Heart right ventricle (tissue), 16 donors: ENCODE measurements around the gene BCHE. TPM values are rescaled to one million over a fixed set of nuclear protein-coding genes. Genes with fewer than 3 reads are reported as not detected.

Source experiments
- ATAC-seq, 8 donors: fragments of 200-7000 bp; cut with Tn5 transposase; one replicate each; pipeline ENCODE4 v1.9.1; 2020; ENCODE audit warnings: mild to moderate bottlenecking in 8 of 8, moderate library complexity in 8 of 8, moderate number of reproducible peaks in 1 of 8
- DNase-seq, 2 donors: peaks; one replicate each; pipeline ENCODE4 v3.0.0-alpha.2; 2020
- H3K27ac ChIP-seq, 10 donors: fragments of 200-600 bp; sonication (generic) in 2 of 10; one replicate each; pipeline versions ENCODE4 v1.5.0 to v1.8.0; 2020 to 2022; ENCODE audit warnings: mild to moderate bottlenecking in 3 of 10
- H3K27me3 ChIP-seq, 7 donors: fragments of 200-600 bp; one replicate each; pipeline ENCODE4 v1.8.0; 2021 to 2022; ENCODE audit warnings: mild to moderate bottlenecking in 2 of 7
- H3K36me3 ChIP-seq, 9 donors: fragments of 200-600 bp; sonication (generic) in 1 of 9; one replicate each; pipeline versions ENCODE4 v1.5.0 to v1.8.0; 2020 to 2022; ENCODE audit warnings: mild to moderate bottlenecking in 2 of 9
- H3K4me1 ChIP-seq, 9 donors: fragments of 200-600 bp; sonication (generic) in 1 of 9; one replicate each; pipeline versions ENCODE4 v1.5.0 to v1.8.0; 2020 to 2022; ENCODE audit warnings: mild to moderate bottlenecking in 4 of 9
- H3K4me3 ChIP-seq, 10 donors: fragments of 200-600 bp; sonication (generic) in 2 of 10; one replicate each; pipeline versions ENCODE4 v1.5.0 to v1.8.0; 2020 to 2022; ENCODE audit warnings: mild to moderate bottlenecking in 7 of 10, moderate library complexity in 2 of 10
- H3K9me3 ChIP-seq, 11 donors: fragments of 200-600 bp in 10 of 11; sonication (generic) in 2 of 11; one replicate each; pipeline versions ENCODE4 v1.5.0 to v1.8.0; 2013 to 2022; ENCODE audit warnings: mild to moderate bottlenecking in 2 of 11, control low read depth in 1 of 11, moderate library complexity in 1 of 11
- WGBS, 2 donors: extraction: QIAGEN DNeasy Blood & Tissue Kit; methylation state at CpG; one replicate each; pipeline ENCODE4 v1.1.7; 2013; ENCODE audit warnings: inconsistent platforms in 1 of 2; 5-methylcytosine and 5-hydroxymethylcytosine counted together
- intact Hi-C, 10 donors: fragments of 100-400 bp; cut with DNase I; formaldehyde crosslinking; loops; one replicate each; pipeline versions ENCODE4 v1.11.1 to v1.14.2; 2022
- polyA plus RNA-seq, 2 donors: library from polyadenylated mRNA; stranded (reverse); fragments of 200-250 nt; gene quantifications; one replicate each; pipeline ENCODE4 v1.2.3, GENCODE V29; 2013
- total RNA-seq, 10 donors: library from RNA; stranded (reverse); fragmentation: NEBNext Ultra II Directional in 3 of 10; extraction: Animal tissue kit (Norgen Biotek cat#: 25700) in 3 of 10; gene quantifications; one replicate each; pipeline versions ENCODE4 v1.2.1 to v1.2.4, GENCODE V29; 2021 to 2023
- TF ChIP-seq, protein P1 (sequence below), 9 donors: fragments of 200-600 bp; sonication (generic) in 2 of 9; IDR thresholded peaks; one replicate each; pipeline versions ENCODE4 v1.5.0 to v1.8.0; 2021 to 2022; ENCODE audit warnings: antibody characterized with exemption in 9 of 9, mild to moderate bottlenecking in 5 of 9, moderate library complexity in 1 of 9
- donor health status: Arrhythmogenic right ventricular cardiomyopathy.
- donor health status: ischemic (EF 13 %, LVEDD 7.1; RV severe dilation, severe dysfunction).
- donor health status: healthy with polysubstance abuse.
- donor health status: DM: no; HTN: yes; CAD: no.
- donor health status: DM: no; HTN: no; CAD: no.
- donor health status: ischemic (EF 25% LVEDD 6.9; RV normal size, moderate dysfunction).
- donor health status: ischemic (EF 25% LVEDD 5.7; RV mildly dilated, moderate dysfunction).
- donor health status: healthy.
- donor health status: DM: yes; HTN: yes; CAD: no.
- donor health status: Ischemic cardiomyopathy.
- donor health status: ischemic (EF 35%, LVEDD 5.7; RV mildly dilated, moderate dysfunction).
- donor health status: nonischemic (EF 11% LVEDD 7.7; RV severe dilation, severe dysfunction).
- donor health status: DM: yes; HTN: yes; CAD: no.
- donor health status: PGD.
- donor health status: ischemic (EF 29% LVEDD 5.4; RV normal size, mild dysfunction).
- donor health status: nonischemic (EF 23%, LVEDD 6.1; RV moderate dilation, normal function).

The BCHE gene
- total and polyA plus RNA-seq, 12 donors = 0.62 to 8.4 (median 1.9) TPM

DNA sequence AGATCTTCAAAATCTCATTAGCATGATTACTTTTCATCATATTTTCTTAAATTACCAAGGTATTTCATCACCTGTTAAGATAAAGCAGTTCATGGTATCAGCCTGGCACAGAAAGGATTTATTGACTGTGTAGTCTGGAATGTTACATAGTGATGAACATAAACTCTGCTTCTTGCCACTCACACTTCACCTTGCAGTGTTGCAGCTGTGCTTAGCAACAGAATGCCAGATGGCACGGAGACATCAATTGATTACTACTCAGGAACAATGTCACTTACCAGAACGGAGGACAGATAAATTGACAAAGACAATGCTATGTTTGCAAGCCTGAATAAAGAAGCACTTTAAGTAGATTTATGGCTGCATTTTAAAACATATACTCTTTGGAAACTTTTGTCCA is 15.0 kb upstream of the BCHE start:
- DNase-seq = no peak
- no peaks in the 10 kb centered on the region for H3K36me3 ChIP-seq
- WGBS, 2 donors = 25 to 29% methylated on average over 2 of the region's 2 CpGs
- TF ChIP-seq, protein P1, sequence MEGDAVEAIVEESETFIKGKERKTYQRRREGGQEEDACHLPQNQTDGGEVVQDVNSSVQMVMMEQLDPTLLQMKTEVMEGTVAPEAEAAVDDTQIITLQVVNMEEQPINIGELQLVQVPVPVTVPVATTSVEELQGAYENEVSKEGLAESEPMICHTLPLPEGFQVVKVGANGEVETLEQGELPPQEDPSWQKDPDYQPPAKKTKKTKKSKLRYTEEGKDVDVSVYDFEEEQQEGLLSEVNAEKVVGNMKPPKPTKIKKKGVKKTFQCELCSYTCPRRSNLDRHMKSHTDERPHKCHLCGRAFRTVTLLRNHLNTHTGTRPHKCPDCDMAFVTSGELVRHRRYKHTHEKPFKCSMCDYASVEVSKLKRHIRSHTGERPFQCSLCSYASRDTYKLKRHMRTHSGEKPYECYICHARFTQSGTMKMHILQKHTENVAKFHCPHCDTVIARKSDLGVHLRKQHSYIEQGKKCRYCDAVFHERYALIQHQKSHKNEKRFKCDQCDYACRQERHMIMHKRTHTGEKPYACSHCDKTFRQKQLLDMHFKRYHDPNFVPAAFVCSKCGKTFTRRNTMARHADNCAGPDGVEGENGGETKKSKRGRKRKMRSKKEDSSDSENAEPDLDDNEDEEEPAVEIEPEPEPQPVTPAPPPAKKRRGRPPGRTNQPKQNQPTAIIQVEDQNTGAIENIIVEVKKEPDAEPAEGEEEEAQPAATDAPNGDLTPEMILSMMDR (IDR thresholded peaks at IDR 0.05) = no peak
- H3K27me3 ChIP-seq = no peaks in the 10 kb centered on the region
- H3K4me1 ChIP-seq = no peaks in the 10 kb centered on the region
- H3K9me3 ChIP-seq = no peaks in the 10 kb centered on the region
- H3K4me3 ChIP-seq = no peak overlapping the region
- ATAC-seq = no peak
- intact Hi-C loops = loop anchor here in 2 of 10 donors (10.0 kb wide), 2 partner anchors 1493 to 1503 kb away; no protein-coding TSS in a partner anchor
- no peak overlapping the region for H3K27ac ChIP-seq

DNA sequence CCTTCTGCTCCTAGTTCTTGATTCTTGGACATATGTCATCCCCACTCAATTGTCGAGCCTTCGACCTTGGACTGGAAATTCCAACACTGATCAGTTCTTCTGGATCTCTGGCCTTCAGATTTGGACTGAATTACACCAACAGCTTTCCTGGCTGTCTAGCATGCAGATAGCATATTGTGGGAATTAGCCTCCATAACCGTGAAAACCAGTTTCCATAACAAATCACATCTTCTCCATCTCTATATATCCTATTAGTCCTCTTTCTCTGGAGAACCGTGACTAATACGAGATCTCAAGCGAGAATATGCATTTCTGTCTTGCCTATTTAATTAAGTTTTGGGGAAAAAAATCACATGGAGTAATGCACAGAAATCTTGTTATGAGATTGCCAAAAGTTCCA is 8.8 kb upstream of the BCHE start:
- Histone ChIP-seq H3K9me3 (no peaks in the 10 kb centered on the region), H3K27ac (no peak overlapping the region), H3K27me3 (no peaks in the 10 kb centered on the region), H3K4me1 (no peaks in the 10 kb centered on the region), H3K4me3 (no peak overlapping the region), H3K36me3 (no peaks in the 10 kb centered on the region)
- intact Hi-C loops = no loop called here
- no peak for ATAC-seq
- DNase-seq = no peak
- 92 to 93% methylated on average over 6 of the region's 6 CpGs for WGBS, 2 donors
- TF ChIP-seq, protein P1 (IDR thresholded peaks at IDR 0.05) = no peak

DNA sequence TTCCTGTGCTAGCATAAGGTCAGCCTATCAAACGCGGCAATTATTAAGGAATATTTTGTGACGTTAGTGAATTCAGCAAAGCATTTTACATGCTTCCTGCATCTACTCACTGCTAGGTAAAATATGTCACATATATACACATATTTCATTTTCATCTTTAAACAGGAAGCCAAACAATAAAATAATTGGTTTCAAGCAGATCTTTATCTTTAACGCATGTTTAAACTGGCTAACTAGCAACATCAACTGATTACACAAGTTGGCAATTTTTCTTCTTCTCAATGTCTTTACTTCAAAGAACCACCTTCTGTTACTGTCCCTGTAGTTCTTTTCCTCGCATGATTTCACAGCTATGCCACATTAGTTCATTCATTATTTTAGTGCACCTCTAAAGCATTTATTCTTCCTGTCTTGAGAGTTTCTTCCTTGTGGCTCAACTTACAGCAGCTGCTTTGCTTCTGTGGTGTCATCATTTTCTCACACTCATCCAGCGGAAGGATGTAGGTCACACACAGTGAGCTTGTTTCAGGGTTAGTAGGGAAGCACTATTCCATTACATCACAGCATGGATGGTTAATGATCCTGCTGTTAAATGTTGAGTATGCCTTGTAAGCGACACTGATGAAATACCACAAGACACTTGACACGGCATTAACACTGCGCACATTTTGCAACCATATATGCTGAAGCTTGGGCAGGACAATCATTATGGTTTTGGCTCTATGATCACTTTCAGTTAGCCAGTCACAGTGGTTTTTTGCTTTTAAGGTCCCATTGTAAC is 2.3 kb upstream of the BCHE start:
- 83 to 88% methylated on average over 9 of the region's 9 CpGs for WGBS, 2 donors
- Histone ChIP-seq H3K9me3 (no peaks in the 10 kb centered on the region), H3K4me3 (no peak overlapping the region), H3K27me3 (no peaks in the 10 kb centered on the region), H3K4me1 (no peaks in the 10 kb centered on the region), H3K27ac (no peak overlapping the region), H3K36me3 (no peaks in the 10 kb centered on the region)
- intact Hi-C loops = no loop called here
- TF ChIP-seq, protein P1 (IDR thresholded peaks at IDR 0.05) = no peak
- no peak for DNase-seq
- peak in 1 of 8 donors; percentile 47 for ATAC-seq

DNA sequence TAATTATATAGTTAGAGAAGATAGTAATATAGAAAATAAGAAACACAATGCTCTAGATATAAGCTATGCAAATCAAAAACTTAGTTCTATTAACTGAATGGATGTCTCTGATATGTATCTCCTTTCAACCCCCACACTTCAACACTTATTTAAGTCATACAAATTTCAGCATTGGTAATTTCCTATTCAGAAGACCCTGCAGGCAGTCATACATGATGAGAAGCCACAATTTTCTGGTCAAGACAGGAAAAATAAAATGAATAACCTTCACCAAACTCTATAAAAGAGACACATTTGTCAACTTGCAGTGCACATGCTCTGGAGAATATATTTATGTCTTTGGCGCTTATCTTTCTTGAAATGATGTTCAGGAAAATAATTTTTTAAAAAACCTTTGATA is 578 bp upstream of the BCHE start:
- Histone ChIP-seq H3K4me1 (no peaks in the 10 kb centered on the region), H3K4me3 (no peak overlapping the region), H3K27me3 (no peaks in the 10 kb centered on the region), H3K36me3 (no peaks in the 10 kb centered on the region), H3K9me3 (no peaks in the 10 kb centered on the region), H3K27ac (no peak overlapping the region)
- intact Hi-C loops = no loop called here
- ATAC-seq = no peak
- DNase-seq = no peak
- TF ChIP-seq, protein P1 (IDR thresholded peaks at IDR 0.05) = no peak
- 80 to 97% methylated on average over 1 of the region's 1 CpG for WGBS, 2 donors
